Psoas muscle (tissue), 8 donors: ENCODE data around the gene PRKD2. TPM values are rescaled to one million over a fixed set of nuclear protein-coding genes. Genes with fewer than 3 reads are reported as not detected.

ENCODE experiments used
- ATAC-seq, 4 donors: fragments of 200-7000 bp; cut with Tn5 transposase; one replicate each; pipeline ENCODE4 v1.9.1; 2020; ENCODE audit warnings: moderate library complexity in 3 of 4, mild to moderate bottlenecking in 2 of 4
- DNase-seq, 2 donors: peaks; one replicate each; pipeline ENCODE4 v3.0.0-alpha.2; 2020
- H3K27ac ChIP-seq: fragments of 200-600 bp; one replicate; pipeline ENCODE4 v1.8.0; 2022
- H3K27me3 ChIP-seq, 3 donors: fragments of 200-600 bp in 1 of 3; one replicate each; pipeline versions ENCODE4 v1.6.1 to v1.8.0; 2013 to 2022; ENCODE audit warnings: low read length in 2 of 3, mild to moderate bottlenecking in 2 of 3, moderate library complexity in 1 of 3; ENCODE audit not compliant: insufficient read depth in 3 of 3
- H3K36me3 ChIP-seq, 2 donors: fragments of 200-600 bp in 1 of 2; one replicate each; pipeline versions ENCODE4 v1.6.1 to v1.8.0; 2013 to 2022; ENCODE audit warnings: low read depth in 1 of 2, mild to moderate bottlenecking in 1 of 2, moderate library complexity in 1 of 2; ENCODE audit not compliant: insufficient read depth in 1 of 2
- H3K4me1 ChIP-seq: fragments of 200-600 bp; one replicate; pipeline ENCODE4 v1.8.0; 2022
- H3K4me3 ChIP-seq: fragments of 200-600 bp; one replicate; pipeline ENCODE4 v1.8.0; 2022; ENCODE audit warnings: mild to moderate bottlenecking
- H3K9me3 ChIP-seq: fragments of 200-600 bp; one replicate; pipeline ENCODE4 v1.8.0; 2022
- WGBS, 3 donors: extraction: QIAGEN DNeasy Blood & Tissue Kit; methylation state at CpG; one replicate each; pipeline versions ENCODE4 v1.1.6 to v1.1.7; 2013; 5-methylcytosine and 5-hydroxymethylcytosine counted together
- intact Hi-C, 2 donors: fragments of 100-400 bp; cut with DNase I; formaldehyde crosslinking; loops; one replicate each; pipeline versions ENCODE4 v1.11.0 to v1.14.2; 2022
- polyA plus RNA-seq, 3 donors: library from polyadenylated mRNA; stranded (reverse); fragments of 200-250 nt; gene quantifications; one replicate each; pipeline ENCODE4 v1.2.3, GENCODE V29; 2013
- total RNA-seq, 4 donors: library from RNA; stranded (reverse); fragmentation: NEBNext Ultra II Directional in 2 of 4; extraction: Animal tissue kit (Norgen Biotek cat#: 25700) in 2 of 4; gene quantifications; one replicate each; pipeline versions ENCODE4 v1.2.1 to v1.2.4, GENCODE V29; 2021 to 2023
- TF ChIP-seq, protein P1 (sequence below): fragments of 200-600 bp; IDR thresholded peaks from one replicate; pipeline ENCODE4 v1.8.0; 2022; ENCODE audit warnings: antibody characterized with exemption
- donor health status: healthy with polysubstance abuse.
- donor health status: DM: no; HTN: no; CAD: no; lungs with moderate emphysema.
- donor health status: Bipolar disorder and iron deficiency.
- donor health status: healthy.
- donor health status: DM: yes; HTN: yes; CAD: no.
- donor health status: DM: no; HTN: no; CAD: no.
- donor health status: DM: no; HTN: no; CAD: no.
- donor health status: DM: yes; HTN: yes; CAD: no.

PRKD2 gene
- total and polyA plus RNA-seq, 7 donors, result 4.0 to 9.1 (median 6.9) TPM

DNA sequence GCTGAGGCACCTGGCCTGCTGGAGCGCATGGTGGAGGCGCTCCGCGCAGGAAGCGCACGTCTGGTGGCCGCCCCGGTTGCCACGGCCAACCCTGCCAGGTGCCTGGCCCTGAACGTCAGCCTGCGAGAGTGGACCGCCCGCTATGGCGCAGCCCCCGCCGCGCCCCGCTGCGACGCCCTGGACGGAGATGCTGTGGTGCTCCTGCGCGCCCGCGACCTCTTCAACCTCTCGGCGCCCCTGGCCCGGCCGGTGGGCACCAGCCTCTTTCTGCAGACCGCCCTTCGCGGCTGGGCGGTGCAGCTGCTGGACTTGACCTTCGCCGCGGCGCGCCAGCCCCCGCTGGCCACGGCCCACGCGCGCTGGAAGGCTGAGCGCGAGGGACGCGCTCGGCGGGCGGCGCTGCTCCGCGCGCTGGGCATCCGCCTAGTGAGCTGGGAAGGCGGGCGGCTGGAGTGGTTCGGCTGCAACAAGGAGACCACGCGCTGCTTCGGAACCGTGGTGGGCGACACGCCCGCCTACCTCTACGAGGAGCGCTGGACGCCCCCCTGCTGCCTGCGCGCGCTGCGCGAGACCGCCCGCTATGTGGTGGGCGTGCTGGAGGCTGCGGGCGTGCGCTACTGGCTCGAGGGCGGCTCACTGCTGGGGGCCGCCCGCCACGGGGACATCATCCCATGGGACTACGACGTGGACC is 39.1 kb upstream of the PRKD2 start:
- WGBS, 3 donors, result 89 to 94% (median 90%) methylated on average over 72 to 86 of the region's 86 CpGs

DNA sequence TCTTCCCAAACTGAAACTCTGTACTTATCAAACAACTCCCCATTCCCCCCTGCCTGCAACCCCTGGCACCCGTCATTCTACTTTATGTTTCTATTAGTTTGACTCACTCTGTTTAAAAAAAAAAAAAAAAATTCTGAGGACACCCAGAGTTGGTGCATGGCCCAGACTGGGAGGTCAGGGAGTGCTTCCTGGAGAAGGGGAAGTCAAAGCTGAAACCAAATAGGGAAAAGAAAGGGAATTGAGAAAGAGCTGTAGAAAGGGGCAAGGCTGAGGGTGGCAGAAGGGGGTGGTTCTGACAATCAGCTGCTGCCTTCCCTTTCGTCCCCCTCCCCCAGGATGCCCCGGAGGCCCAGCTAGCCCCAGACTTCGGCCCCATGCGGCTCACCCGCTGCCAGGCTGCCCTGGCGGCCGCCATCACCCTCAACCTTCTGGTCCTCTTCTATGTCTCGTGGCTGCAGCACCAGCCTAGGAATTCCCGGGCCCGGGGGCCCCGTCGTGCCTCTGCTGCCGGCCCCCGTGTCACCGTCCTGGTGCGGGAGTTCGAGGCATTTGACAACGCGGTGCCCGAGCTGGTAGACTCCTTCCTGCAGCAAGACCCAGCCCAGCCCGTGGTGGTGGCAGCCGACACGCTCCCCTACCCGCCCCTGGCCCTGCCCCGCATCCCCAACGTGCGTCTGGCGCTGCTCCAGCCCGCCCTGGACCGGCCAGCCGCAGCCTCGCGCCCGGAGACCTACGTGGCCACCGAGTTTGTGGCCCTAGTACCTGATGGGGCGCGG is 38.4 kb upstream of the PRKD2 start:
- Histone ChIP-seq H3K4me1 (peaks cover 7% of the 10 kb centered on the region), H3K27ac (no peak overlapping the region)
- ATAC-seq, result no peak

More for the DNA sequence above, 39.1 kb upstream of the PRKD2 start:
- intact Hi-C loops, result loop anchor here (2.0 to 10.0 kb wide), 3 partner anchors 85 to 239 kb away; no protein-coding TSS in a partner anchor
- TF ChIP-seq, protein P1, sequence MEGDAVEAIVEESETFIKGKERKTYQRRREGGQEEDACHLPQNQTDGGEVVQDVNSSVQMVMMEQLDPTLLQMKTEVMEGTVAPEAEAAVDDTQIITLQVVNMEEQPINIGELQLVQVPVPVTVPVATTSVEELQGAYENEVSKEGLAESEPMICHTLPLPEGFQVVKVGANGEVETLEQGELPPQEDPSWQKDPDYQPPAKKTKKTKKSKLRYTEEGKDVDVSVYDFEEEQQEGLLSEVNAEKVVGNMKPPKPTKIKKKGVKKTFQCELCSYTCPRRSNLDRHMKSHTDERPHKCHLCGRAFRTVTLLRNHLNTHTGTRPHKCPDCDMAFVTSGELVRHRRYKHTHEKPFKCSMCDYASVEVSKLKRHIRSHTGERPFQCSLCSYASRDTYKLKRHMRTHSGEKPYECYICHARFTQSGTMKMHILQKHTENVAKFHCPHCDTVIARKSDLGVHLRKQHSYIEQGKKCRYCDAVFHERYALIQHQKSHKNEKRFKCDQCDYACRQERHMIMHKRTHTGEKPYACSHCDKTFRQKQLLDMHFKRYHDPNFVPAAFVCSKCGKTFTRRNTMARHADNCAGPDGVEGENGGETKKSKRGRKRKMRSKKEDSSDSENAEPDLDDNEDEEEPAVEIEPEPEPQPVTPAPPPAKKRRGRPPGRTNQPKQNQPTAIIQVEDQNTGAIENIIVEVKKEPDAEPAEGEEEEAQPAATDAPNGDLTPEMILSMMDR, result no peak
- no peak overlapping the region for H3K4me3 ChIP-seq
- peaks cover 3 to 45% of the 10 kb centered on the region in 2 donors for H3K36me3 ChIP-seq
- DNase-seq (no peak), ATAC-seq (no peak)
- no peaks in the 10 kb centered on the region for H3K9me3 ChIP-seq
- H3K4me1 ChIP-seq, result peaks cover 15% of the 10 kb centered on the region
- no peak overlapping the region for H3K27ac ChIP-seq
- H3K27me3 ChIP-seq, result no peaks in the 10 kb centered on the region

DNA sequence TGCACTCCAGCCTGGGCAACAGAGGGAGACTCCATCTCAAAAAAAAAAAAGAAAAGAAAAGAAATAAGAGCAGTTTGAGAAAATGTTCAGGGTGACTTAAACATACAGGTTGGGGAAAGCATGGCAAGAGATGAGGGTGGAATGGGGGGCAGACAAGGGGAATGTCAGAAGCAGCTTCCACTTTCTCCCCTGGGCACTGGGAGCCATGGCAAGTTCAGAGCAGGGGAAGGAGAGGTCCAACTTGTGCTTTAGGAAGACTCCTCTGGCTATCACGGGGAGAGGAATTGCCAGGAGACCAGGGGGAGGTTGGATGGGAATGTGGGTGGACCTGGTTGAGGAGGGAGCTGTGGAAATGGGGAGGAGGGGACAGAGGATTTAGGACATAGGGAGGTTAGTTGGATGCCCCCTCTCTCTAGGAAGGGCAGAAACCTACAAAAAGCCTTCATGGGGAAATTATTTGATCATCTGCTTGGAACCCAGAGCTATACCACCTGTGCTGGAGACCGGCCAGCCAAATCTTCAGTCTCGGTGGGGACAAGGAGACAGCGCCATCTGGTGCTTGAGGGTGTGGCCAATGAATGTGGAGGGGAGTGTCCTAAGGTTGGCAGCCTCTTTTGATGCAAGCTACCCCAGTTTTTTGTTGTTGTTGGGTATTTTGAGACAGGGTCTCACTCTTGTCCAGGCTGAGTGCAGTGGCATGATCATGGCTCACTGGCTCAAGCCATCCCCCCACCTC is 36.7 kb upstream of the PRKD2 start:
- no peaks in the 10 kb centered on the region for H3K9me3 ChIP-seq
- no peaks in the 10 kb centered on the region for H3K27me3 ChIP-seq
- no peak overlapping the region for H3K4me3 ChIP-seq
- H3K27ac ChIP-seq, result no peak overlapping the region
- TF ChIP-seq, protein P1, result peak; percentile 39
- DNase-seq (peak in 1 of 2 donors; percentile 40), ATAC-seq (peak in 2 of 4 donors; percentile 35 to 49)
- intact Hi-C loops, result loop anchor here in 1 of 2 donors (10.0 kb wide), 1 partner anchor 241 kb away; no protein-coding TSS in a partner anchor
- WGBS, 3 donors, result 29 to 40% (median 35%) methylated on average over 4 of the region's 4 CpGs
- H3K36me3 ChIP-seq, result peaks cover 3 to 66% of the 10 kb centered on the region in 2 donors
- H3K4me1 ChIP-seq, result no peaks in the 10 kb centered on the region

More for the DNA sequence above, 38.4 kb upstream of the PRKD2 start:
- Histone ChIP-seq H3K36me3 (peaks cover 3 to 52% of the 10 kb centered on the region in 2 donors), H3K4me3 (no peak overlapping the region), H3K27me3 (no peaks in the 10 kb centered on the region), H3K9me3 (no peaks in the 10 kb centered on the region)
- TF ChIP-seq, protein P1, result no peak
- WGBS, 3 donors, result 78 to 85% (median 83%) methylated on average over 34 to 39 of the region's 39 CpGs
- intact Hi-C loops, result loop anchor here (5.0 to 10.0 kb wide), 2 partner anchors 237 to 240 kb away; no protein-coding TSS in a partner anchor
- no peak for DNase-seq

DNA sequence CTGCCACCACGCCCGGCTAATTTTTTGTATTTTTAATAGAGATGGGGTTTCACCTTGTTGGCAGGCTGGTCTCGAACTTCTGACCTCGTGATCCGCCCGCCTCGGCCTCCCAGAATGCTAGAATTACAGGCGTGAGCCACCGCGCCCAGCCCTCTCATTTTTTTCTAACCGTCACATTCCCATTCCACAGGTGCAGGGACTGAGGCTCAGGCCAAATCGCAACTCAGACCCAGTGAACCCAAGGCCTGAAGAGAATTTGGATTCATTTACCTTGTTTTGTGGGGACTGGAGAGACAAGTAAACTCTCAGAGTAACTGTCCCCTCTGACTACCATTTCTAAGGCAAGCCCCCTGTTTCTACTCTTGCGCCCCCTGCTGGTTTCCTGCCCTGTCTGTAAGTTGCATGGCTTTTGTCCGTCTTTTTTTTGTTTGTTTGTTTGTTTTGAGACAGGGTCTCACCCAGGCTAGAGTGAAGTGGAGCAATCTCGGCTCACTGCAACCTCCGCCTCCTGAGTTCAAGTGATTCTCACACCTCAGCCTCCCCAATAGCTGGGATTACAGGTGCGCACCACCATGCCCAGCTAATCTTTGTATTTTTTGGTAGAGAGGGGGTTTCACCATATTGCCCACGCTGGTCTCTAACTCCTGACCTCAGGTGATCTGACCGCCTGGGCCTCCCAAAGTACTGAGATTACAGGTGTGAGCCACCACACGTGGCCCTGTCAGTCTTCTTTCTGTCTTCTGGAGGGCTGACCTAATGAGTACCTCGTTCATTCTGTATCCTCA is 31.6 kb upstream of the PRKD2 start:
- H3K27ac ChIP-seq, result no peak overlapping the region
- H3K4me3 ChIP-seq, result no peak overlapping the region
- 82 to 87% (median 85%) methylated on average over 21 of the region's 21 CpGs for WGBS, 3 donors
- no peaks in the 10 kb centered on the region for H3K27me3 ChIP-seq
- H3K36me3 ChIP-seq, result peaks cover 0 to 46% of the 10 kb centered on the region in 2 donors
- H3K4me1 ChIP-seq, result peaks cover 23% of the 10 kb centered on the region
- TF ChIP-seq, protein P1, result peak; percentile 66
- H3K9me3 ChIP-seq, result no peaks in the 10 kb centered on the region
- DNase-seq (peak; percentile 74 to 82), ATAC-seq (no peak)
- intact Hi-C loops, result loop anchor here in 1 of 2 donors (5.0 kb wide), 1 partner anchor 46 kb away; no protein-coding TSS in a partner anchor
